HG03558 (cell line): ENCODE results near the gene GPATCH2.

Experiments used
- ATAC-seq: cut with Tn5 transposase; IDR thresholded peaks from one replicate; pipeline ENCODE4 v1.9.1; 2021; ENCODE audit warnings: moderate number of reproducible peaks; ENCODE audit not compliant: unreplicated experiment; ENCODE audit errors: extremely low read depth

Gene GPATCH2

GRCh38 chr1:217462159-217462558 is 168.7 kb downstream of the GPATCH2 start:
- ATAC-seq: no peak

- no peak for ATAC-seq
These were observed 173.9 kb downstream of the GPATCH2 start for GRCh38 chr1:217457016-217457415.

GRCh38 chr1:217456261-217456660 is 174.6 kb downstream of the GPATCH2 start:
- ATAC-seq: no peak

GRCh38 chr1:217453816-217454215 is 177.1 kb downstream of the GPATCH2 start:
- ATAC-seq: no peak

- ATAC-seq: no peak
These were observed 181.5 kb downstream of the GPATCH2 start for GRCh38 chr1:217449370-217449769.

GRCh38 chr1:217443845-217444244 is 187.0 kb downstream of the GPATCH2 start:
- no peak for ATAC-seq

GRCh38 chr1:217437376-217437775 is 193.5 kb downstream of the GPATCH2 start:
- ATAC-seq: no peak

GRCh38 chr1:217435204-217435603 is 195.7 kb downstream of the GPATCH2 start:
- no peak for ATAC-seq

GRCh38 chr1:217433664-217434063 is 197.2 kb downstream of the GPATCH2 start:
- no peak for ATAC-seq

GRCh38 chr1:217432339-217432738 is 198.6 kb downstream of the GPATCH2 start:
- ATAC-seq: no peak

GRCh38 chr1:217431395-217431794 is 199.5 kb downstream of the GPATCH2 start:
- ATAC-seq: no peak

- ATAC-seq: no peak
These were observed 205.5 kb downstream of the GPATCH2 start for GRCh38 chr1:217425422-217425821.

GRCh38 chr1:217419194-217419551 is 211.7 kb downstream of the GPATCH2 start:
- ATAC-seq: no peak

GRCh38 chr1:217418269-217419193 is 212.4 kb downstream of the GPATCH2 start:
- ATAC-seq: no peak

GRCh38 chr1:217417363-217417762 is 213.5 kb downstream of the GPATCH2 start:
- ATAC-seq: no peak

- ATAC-seq: no peak
These were observed 223.3 kb downstream of the GPATCH2 start for GRCh38 chr1:217407534-217408001.

GRCh38 chr1:217403026-217403720 is 227.7 kb downstream of the GPATCH2 start:
- no peak for ATAC-seq

- ATAC-seq: no peak
These were observed 228.6 kb downstream of the GPATCH2 start for GRCh38 chr1:217402301-217402700.

- no peak for ATAC-seq
These were observed 237.0 kb downstream of the GPATCH2 start for GRCh38 chr1:217393896-217394295.

- ATAC-seq: no peak
These were observed 238.4 kb downstream of the GPATCH2 start for GRCh38 chr1:217392441-217392840.

GRCh38 chr1:217389895-217390294 is 241.0 kb downstream of the GPATCH2 start:
- no peak for ATAC-seq
